D721Med (cell line): Measurements from ENCODE around the gene RENBP.

Experiments used
- DNase-seq: peaks from one replicate; pipeline ENCODE4 v3.0.0; 2011; ENCODE audit warnings: low spot score; ENCODE audit not compliant: insufficient read length
- FAIRE-seq: peaks from 2 replicates; lab custom pipeline; 2011; peaks lifted over from hg19 to GRCh38; lab: Jason Lieb, UNC
- TF ChIP-seq, protein P1 (sequence below): IDR thresholded peaks from 2 replicates; pipeline ENCODE4 v1.5.1; 2012; ENCODE audit warnings: mild to moderate bottlenecking, control low read depth; ENCODE audit not compliant: insufficient read depth; ENCODE audit errors: missing control alignments

The RENBP gene

DNA sequence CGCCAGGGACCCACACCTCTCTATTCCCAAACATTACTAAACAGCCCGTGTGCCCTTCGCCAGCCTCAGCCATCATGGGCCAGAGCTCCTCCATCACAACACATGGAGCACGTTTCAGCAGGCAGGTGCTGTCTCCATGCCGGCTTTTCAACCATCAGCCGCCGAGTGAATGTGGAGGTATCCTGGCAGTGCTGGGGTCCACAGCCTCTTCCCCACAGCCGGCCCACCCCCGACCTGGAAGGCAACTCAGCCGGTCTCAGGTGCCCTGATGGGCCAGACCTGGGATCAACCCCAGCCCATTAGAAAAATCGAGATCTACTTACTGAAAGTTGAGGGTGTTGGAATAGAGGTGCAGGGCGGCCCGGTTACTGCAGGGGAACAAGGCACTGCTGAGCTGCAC, 12.7 kb downstream of the RENBP start:
- no peak for DNase-seq
- TF ChIP-seq, protein P1, sequence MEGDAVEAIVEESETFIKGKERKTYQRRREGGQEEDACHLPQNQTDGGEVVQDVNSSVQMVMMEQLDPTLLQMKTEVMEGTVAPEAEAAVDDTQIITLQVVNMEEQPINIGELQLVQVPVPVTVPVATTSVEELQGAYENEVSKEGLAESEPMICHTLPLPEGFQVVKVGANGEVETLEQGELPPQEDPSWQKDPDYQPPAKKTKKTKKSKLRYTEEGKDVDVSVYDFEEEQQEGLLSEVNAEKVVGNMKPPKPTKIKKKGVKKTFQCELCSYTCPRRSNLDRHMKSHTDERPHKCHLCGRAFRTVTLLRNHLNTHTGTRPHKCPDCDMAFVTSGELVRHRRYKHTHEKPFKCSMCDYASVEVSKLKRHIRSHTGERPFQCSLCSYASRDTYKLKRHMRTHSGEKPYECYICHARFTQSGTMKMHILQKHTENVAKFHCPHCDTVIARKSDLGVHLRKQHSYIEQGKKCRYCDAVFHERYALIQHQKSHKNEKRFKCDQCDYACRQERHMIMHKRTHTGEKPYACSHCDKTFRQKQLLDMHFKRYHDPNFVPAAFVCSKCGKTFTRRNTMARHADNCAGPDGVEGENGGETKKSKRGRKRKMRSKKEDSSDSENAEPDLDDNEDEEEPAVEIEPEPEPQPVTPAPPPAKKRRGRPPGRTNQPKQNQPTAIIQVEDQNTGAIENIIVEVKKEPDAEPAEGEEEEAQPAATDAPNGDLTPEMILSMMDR: no peak
- FAIRE-seq: no peak

DNA sequence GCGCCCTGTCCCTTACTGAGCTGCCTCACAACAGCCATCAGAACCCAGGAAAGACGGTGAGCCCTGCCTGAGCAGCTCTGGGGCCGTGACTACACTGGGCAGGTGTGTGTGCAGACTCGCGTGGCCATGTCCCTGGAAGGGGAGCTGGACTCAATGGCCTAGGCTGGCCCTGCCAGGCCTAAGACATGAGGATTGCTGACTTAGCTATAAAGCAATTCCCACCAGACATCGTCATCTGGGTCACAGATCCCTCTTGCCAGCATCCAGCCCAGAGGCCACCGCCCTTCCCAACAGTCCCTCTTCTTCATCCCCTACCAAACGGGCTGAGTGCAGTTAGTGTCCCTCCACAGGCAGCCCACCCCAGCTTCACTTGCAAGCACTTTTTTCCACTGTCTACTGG, 13.3 kb downstream of the RENBP start:
- DNase-seq (no peak), FAIRE-seq (no peak)
- TF ChIP-seq, protein P1: no peak

DNA sequence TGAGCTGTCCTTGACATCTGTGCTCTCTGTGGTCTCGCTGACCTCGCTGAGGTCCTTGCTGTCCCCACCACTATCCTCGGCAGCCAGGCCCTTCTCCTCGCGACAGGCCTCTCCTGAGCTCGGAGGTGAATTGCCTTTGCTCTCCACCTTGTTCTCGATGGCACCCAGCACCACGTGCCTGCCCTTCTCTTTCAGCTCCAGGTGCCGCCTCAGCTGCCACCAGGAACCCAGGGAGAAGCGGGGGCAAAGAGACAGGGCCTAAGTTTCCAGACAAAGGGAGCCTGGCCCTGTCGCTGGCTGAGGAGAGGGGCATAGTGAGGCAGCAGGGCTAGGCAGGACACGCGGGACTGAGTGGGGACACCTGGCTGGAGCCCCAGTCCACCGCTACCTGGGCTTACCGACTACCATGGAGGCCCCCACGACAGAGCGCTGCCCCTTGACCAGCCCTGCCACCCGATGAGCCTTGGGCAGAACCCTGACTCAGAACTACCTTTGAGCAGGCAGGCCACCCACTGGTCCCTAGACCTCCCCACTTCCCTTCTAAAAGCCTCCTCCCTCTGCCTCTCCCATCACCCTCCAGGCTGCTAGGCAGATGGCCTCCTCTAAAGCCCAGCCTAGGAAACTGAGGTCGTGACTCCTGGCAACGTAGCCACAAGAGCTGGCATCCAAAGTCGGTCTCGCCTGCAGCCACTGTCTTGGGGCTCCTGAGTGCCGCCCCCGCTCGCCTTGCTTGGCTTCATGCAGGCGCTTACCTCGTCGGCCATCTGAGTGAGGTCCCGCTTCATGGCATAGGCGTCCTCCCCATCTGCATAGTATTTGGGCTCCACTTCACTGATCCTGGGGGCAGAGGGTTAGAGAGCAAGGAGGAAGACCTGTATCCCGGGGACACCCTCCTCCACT, 14.2 kb downstream of the RENBP start:
- DNase-seq: no peak
- TF ChIP-seq, protein P1: no peak
- FAIRE-seq: no peak

DNA sequence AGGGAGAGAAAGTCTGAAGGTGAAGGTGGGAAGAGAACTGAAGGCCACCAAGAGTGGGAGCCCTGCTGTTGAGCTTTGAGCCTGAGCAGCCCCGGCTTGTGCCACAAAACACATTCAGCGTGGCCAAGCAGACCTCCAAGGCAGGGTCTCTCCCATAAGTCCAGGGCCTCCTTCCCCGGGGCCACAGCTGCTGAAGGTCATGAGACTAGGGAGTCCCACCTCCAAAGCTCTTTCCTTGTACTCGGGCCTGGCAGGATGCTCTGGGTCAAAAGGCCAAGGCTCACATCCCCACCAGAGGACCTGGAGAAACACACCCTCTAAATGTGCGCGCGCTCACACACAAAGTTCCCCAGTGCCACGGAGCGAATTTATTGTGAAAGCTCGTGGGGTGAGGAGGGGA, 14.9 kb downstream of the RENBP start:
- TF ChIP-seq, protein P1: no peak
- FAIRE-seq (no peak), DNase-seq (no peak)

DNA sequence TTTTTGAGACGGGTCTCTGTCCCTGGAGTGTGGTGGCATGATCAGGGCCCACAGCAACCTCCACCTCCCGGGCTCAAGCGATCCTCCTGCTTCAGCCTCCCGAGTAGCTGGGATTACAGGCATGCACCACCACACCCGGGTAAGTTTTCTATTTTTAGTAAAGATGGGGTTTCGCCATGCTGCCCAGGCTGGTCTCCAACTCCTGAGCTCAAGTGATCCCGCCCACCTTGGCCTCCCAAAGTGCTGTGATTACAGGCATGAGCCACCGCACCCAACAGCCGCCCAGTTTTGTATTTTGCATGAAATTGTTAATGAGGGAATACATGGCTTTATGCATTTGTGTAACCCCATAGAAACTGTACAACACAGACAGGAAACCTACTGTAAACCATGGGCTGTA, 15.6 kb downstream of the RENBP start:
- no peak for DNase-seq
- TF ChIP-seq, protein P1: no peak
- FAIRE-seq: no peak

DNA sequence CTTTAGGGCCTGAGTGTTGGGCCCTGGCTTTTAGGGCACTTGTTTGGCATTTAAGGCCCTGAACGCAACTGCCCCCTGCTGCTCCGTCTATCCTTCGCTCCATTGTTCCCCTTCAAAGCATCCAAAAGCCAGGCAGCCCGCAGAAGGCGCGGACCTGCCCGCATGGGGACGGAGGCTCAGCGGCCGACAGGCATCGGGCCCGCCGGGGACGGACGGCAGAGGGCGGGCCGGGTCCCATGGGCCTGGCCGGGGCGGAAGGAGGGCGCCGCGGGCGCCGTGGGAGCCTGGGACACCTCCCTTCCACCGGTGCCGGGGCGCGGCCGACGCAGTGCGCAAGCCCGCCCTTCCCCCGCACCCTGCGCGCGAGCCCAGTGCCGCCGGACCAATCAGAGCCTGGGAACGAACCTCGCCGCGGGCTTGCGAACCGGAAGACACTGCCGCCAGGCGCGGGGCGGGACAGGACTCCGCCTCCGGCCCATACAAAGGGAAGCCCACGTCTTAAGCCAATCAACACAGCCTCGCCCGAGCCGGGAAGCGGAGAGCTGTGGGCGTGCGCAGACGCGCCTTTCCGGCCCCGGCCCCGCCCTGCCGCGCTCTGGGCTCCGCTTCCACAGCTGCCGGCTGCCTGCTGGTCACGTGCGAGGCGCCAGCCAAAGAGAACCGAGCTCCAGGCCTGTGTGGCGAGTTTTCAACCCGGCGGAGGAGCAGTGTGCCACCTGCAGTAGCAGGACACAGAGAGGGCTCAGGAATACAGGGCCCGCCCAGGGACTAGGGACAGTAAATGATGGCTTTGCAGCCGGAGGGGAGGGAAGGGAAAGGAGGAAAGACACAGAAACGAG, 16.3 kb downstream of the RENBP start:
- TF ChIP-seq, protein P1: no peak
- no peak for FAIRE-seq

More for the DNA sequence above, 16.3 kb downstream of the RENBP start:
- DNase-seq: peak; percentile 80
